HG03565 (cell line): Measurements from ENCODE around the gene EPHX1.

Experiments
- ATAC-seq: cut with Tn5 transposase; IDR thresholded peaks from one replicate; pipeline ENCODE4 v1.9.1; 2021; ENCODE audit warnings: mild to moderate bottlenecking, moderate library complexity; ENCODE audit not compliant: unreplicated experiment

EPHX1 gene

GRCh38 chr1:225840713-225841112 is 30.8 kb downstream of the EPHX1 start:
- no peak for ATAC-seq

GRCh38 chr1:225842074-225842473 is 32.1 kb downstream of the EPHX1 start:
- no peak for ATAC-seq

GRCh38 chr1:225842788-225843425 is 33.0 kb downstream of the EPHX1 start:
- no peak for ATAC-seq

- ATAC-seq: no peak
Measured at GRCh38 chr1:225843426-225843795, 33.5 kb downstream of the EPHX1 start.

- ATAC-seq: no peak
Measured at GRCh38 chr1:225844236-225845061, 34.5 kb downstream of the EPHX1 start.

GRCh38 chr1:225845097-225845496 is 35.2 kb downstream of the EPHX1 start:
- ATAC-seq: no peak

- no peak for ATAC-seq
Measured at GRCh38 chr1:225845571-225846259, 35.8 kb downstream of the EPHX1 start.

- no peak for ATAC-seq
Measured at GRCh38 chr1:225846331-225847310, 36.7 kb downstream of the EPHX1 start.

- no peak for ATAC-seq
Measured at GRCh38 chr1:225847610-225848009, 37.7 kb downstream of the EPHX1 start.

- peak; percentile 70 for ATAC-seq
Measured at GRCh38 chr1:225848030-225848955, 38.4 kb downstream of the EPHX1 start.

GRCh38 chr1:225849925-225850324 is 40.0 kb downstream of the EPHX1 start:
- no peak for ATAC-seq

GRCh38 chr1:225850370-225850769 is 40.4 kb downstream of the EPHX1 start:
- ATAC-seq: no peak

GRCh38 chr1:225851805-225852204 is 41.9 kb downstream of the EPHX1 start:
- peak; percentile 55 for ATAC-seq

GRCh38 chr1:225852413-225853124 is 42.6 kb downstream of the EPHX1 start:
- no peak for ATAC-seq

- no peak for ATAC-seq
Measured at GRCh38 chr1:225853441-225853840, 43.5 kb downstream of the EPHX1 start.

GRCh38 chr1:225855503-225856300 is 45.8 kb downstream of the EPHX1 start:
- ATAC-seq: no peak

GRCh38 chr1:225857256-225857655 is 47.3 kb downstream of the EPHX1 start:
- ATAC-seq: no peak

GRCh38 chr1:225859151-225859550 is 49.2 kb downstream of the EPHX1 start:
- ATAC-seq: no peak
